Mucosa of stomach (tissue), 1 donor: ENCODE results near the gene CENPP.

Experiments used
- H3K27me3 ChIP-seq: one replicate; pipeline ENCODE4 v1.7.0; 2013; ENCODE audit warnings: mild to moderate bottlenecking, low read length; ENCODE audit not compliant: control insufficient read depth, insufficient read depth
- H3K36me3 ChIP-seq: one replicate; pipeline ENCODE4 v1.7.0; 2013; ENCODE audit warnings: low read length; ENCODE audit not compliant: control insufficient read depth, insufficient read depth
- H3K4me1 ChIP-seq: one replicate; pipeline ENCODE4 v1.7.0; 2013; ENCODE audit warnings: mild to moderate bottlenecking, low read length; ENCODE audit not compliant: control insufficient read depth, insufficient read depth
- H3K4me3 ChIP-seq: one replicate; pipeline ENCODE4 v1.7.0; 2013; ENCODE audit warnings: low read length
- H3K9ac ChIP-seq: one replicate; pipeline ENCODE4 v1.7.0; 2013; ENCODE audit warnings: mild to moderate bottlenecking, low read length, moderate library complexity
- H3K9me3 ChIP-seq: one replicate; pipeline ENCODE4 v1.7.0; 2013; ENCODE audit warnings: mild to moderate bottlenecking, low read length, moderate library complexity; ENCODE audit not compliant: control insufficient read depth
- donor health status: Pancreatic carcinoma.

Gene CENPP

GRCh38 chr9:92439921-92440750, 114.4 kb downstream of the CENPP start:
- Histone ChIP-seq H3K36me3 (no peaks in the 10 kb centered on the region), H3K4me1 (no peaks in the 10 kb centered on the region), H3K4me3 (no peak overlapping the region), H3K9me3 (no peaks in the 10 kb centered on the region), H3K27me3 (no peaks in the 10 kb centered on the region), H3K9ac (no peak overlapping the region)

DNA sequence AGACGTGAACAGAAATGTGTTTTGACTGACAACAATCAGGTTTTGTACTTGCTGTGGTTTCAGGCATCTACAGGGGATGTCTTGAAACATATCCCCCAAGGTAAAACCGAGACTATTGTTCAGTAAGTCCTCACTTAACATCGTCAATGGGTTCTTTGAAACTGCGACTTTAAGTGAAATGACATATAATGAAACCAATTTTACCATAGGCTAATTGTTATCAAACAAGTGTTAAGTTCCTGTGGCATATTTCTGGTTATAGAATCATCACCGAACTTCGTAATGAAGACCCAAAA, 114.9 kb downstream of the CENPP start:
- Histone ChIP-seq H3K9me3 (no peaks in the 10 kb centered on the region), H3K36me3 (no peaks in the 10 kb centered on the region), H3K4me3 (no peak overlapping the region), H3K9ac (no peak overlapping the region), H3K27me3 (no peaks in the 10 kb centered on the region), H3K4me1 (no peaks in the 10 kb centered on the region)

- Histone ChIP-seq H3K4me3 (no peak overlapping the region), H3K36me3 (no peaks in the 10 kb centered on the region), H3K9ac (no peak overlapping the region), H3K9me3 (no peaks in the 10 kb centered on the region), H3K27me3 (no peaks in the 10 kb centered on the region), H3K4me1 (no peaks in the 10 kb centered on the region)
Measured at GRCh38 chr9:92444841-92445240, 119.1 kb downstream of the CENPP start.

GRCh38 chr9:92446536-92446935, 120.8 kb downstream of the CENPP start:
- Histone ChIP-seq H3K4me1 (no peaks in the 10 kb centered on the region), H3K27me3 (no peaks in the 10 kb centered on the region), H3K9ac (no peak overlapping the region), H3K4me3 (no peak overlapping the region), H3K9me3 (no peaks in the 10 kb centered on the region), H3K36me3 (no peaks in the 10 kb centered on the region)

DNA sequence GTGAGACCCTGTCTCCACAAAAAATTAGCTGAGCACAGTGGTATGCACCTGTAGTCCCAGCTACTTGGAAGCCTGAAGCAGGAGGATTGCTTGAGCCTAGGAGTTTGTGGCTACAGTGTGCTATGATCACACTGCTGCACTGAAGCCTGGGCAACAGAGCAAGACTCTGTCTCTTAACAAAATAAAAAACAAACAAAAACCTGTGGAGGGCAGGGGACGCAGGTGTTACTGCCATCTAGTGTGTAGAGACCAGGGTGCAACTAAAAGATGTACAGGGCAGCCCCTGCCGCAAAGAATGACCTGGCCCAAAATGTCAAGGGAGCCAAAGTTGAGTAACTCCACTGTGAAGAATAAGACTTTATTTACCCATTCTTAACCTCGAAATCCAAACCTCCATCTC, 129.5 kb downstream of the CENPP start:
- Histone ChIP-seq H3K4me3 (no peak overlapping the region), H3K4me1 (no peaks in the 10 kb centered on the region), H3K9ac (no peak overlapping the region), H3K27me3 (no peaks in the 10 kb centered on the region), H3K36me3 (no peaks in the 10 kb centered on the region), H3K9me3 (no peaks in the 10 kb centered on the region)

- Histone ChIP-seq H3K27me3 (no peaks in the 10 kb centered on the region), H3K9ac (no peak overlapping the region), H3K4me3 (no peak overlapping the region), H3K9me3 (no peaks in the 10 kb centered on the region), H3K36me3 (no peaks in the 10 kb centered on the region), H3K4me1 (no peaks in the 10 kb centered on the region)
Measured at GRCh38 chr9:92457576-92457975, 131.8 kb downstream of the CENPP start.

GRCh38 chr9:92463387-92463786, 137.6 kb downstream of the CENPP start:
- peaks cover 17% of the 10 kb centered on the region for H3K4me1 ChIP-seq
- no peak overlapping the region for H3K4me3 ChIP-seq
- no peaks in the 10 kb centered on the region for H3K36me3 ChIP-seq
- H3K27me3 ChIP-seq, result no peaks in the 10 kb centered on the region
- no peak overlapping the region for H3K9ac ChIP-seq
- H3K9me3 ChIP-seq, result no peaks in the 10 kb centered on the region

DNA sequence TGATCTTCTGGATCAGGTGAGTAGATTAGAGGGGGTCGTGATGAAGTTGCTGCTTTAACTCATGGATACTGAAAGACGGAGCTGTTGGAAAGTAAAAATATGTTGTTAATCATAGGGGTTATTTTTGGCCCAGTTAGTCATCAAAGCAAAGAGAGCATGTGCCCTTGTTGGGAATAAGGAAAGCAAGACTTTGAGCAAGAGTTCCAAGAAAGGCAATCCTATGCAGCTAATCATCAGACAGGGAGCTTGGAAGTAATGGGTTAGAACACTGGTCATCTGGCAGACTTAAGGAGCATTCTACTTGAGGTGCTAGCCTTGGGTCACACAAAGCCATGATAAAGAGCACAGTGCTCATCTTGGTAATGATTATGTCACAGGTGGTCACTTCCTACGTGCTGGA, 138.2 kb downstream of the CENPP start:
- H3K4me3 ChIP-seq, result no peak overlapping the region
- H3K27me3 ChIP-seq, result no peaks in the 10 kb centered on the region
- H3K9me3 ChIP-seq, result no peaks in the 10 kb centered on the region
- no peak overlapping the region for H3K9ac ChIP-seq
- H3K4me1 ChIP-seq, result peaks cover 17% of the 10 kb centered on the region
- H3K36me3 ChIP-seq, result no peaks in the 10 kb centered on the region

DNA sequence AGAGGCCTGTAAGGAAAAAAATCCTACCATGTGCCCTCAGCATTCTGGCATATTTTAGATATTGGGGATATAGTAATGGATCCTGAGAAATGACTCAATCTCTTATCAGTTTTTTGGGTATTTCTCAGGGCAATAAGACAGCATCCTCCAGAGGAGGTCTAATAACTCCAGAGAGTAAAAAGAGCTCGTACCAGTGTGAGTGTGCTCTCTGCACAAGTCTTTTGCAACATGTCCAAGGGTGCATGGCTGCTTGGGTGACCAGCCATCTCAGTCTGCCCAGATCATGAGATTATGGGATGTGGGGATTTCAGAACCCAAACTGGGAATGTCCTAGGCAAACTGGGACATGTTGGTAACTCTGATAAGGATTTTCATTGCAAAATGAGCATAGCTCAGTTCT, 141.3 kb downstream of the CENPP start:
- Histone ChIP-seq H3K4me3 (no peak overlapping the region), H3K9me3 (no peaks in the 10 kb centered on the region), H3K27me3 (no peaks in the 10 kb centered on the region), H3K36me3 (no peaks in the 10 kb centered on the region), H3K9ac (no peak overlapping the region), H3K4me1 (peaks cover 17% of the 10 kb centered on the region)

GRCh38 chr9:92467511-92467910, 141.8 kb downstream of the CENPP start:
- Histone ChIP-seq H3K27me3 (no peaks in the 10 kb centered on the region), H3K9me3 (no peaks in the 10 kb centered on the region), H3K9ac (no peak overlapping the region), H3K4me1 (peaks cover 17% of the 10 kb centered on the region), H3K36me3 (no peaks in the 10 kb centered on the region), H3K4me3 (no peak overlapping the region)

DNA sequence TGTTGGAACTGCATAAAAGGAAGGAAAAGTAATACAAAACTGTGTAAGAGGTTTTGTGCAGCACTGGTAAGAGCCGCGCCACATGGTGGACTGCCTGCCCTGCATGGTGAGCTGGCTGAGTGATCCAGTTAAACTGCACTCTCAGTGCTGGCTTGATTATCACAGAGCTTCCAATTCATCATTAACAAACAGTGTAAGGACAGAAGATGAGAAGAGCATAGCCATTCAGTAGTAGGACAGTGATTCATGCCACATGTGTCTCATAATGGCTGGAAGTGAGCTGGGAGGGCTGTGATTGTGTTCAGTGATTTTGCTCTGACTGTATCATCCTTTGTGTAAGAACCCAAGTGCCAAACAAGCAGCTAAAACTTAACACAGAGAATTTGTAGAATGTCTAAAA, 142.5 kb downstream of the CENPP start:
- Histone ChIP-seq H3K4me1 (peaks cover 13% of the 10 kb centered on the region), H3K27me3 (no peaks in the 10 kb centered on the region), H3K36me3 (no peaks in the 10 kb centered on the region), H3K4me3 (no peak overlapping the region), H3K9me3 (no peaks in the 10 kb centered on the region), H3K9ac (no peak overlapping the region)

GRCh38 chr9:92474587-92474986, 148.8 kb downstream of the CENPP start:
- H3K9ac ChIP-seq, result no peak overlapping the region

GRCh38 chr9:92476962-92477361, 151.2 kb downstream of the CENPP start:
- no peaks in the 10 kb centered on the region for H3K36me3 ChIP-seq
- H3K9me3 ChIP-seq, result no peaks in the 10 kb centered on the region
- H3K27me3 ChIP-seq, result no peaks in the 10 kb centered on the region
- H3K9ac ChIP-seq, result no peak overlapping the region
- H3K4me1 ChIP-seq, result peaks cover 26% of the 10 kb centered on the region
- H3K4me3 ChIP-seq, result no peak overlapping the region

More at GRCh38 chr9:92474587-92474986, 148.8 kb downstream of the CENPP start:
- no peaks in the 10 kb centered on the region for H3K9me3 ChIP-seq
- no peaks in the 10 kb centered on the region for H3K36me3 ChIP-seq
- H3K27me3 ChIP-seq, result no peaks in the 10 kb centered on the region
- H3K4me1 ChIP-seq, result peaks cover 10% of the 10 kb centered on the region
- no peak overlapping the region for H3K4me3 ChIP-seq
